ENCODE results near the gene CEMIP2. TPM values are rescaled to one million over a fixed set of nuclear protein-coding genes. Genes with fewer than 3 reads are reported as not detected.

The CEMIP2 gene
- total RNA-seq, 3 donors from 2014 or later (not counting 1 experiment from before 2014, with no cell fraction given) = 204 to 326 (median 230) TPM

- peaks cover 26% of the 10 kb centered on the region for H3K36me3 Mint-ChIP-seq
- Histone ChIP-seq H3K27ac (ENCODE audit: low read length) (no peak overlapping the region), H3K4me1 (ENCODE audit: control insufficient read depth, insufficient read depth, low read length) (peaks cover 7% of the 10 kb centered on the region), H3K4me3 (ENCODE audit: low read length) (no peak overlapping the region), H3K9me3 (ENCODE audit: control insufficient read depth, insufficient read depth, low read length) (no peaks in the 10 kb centered on the region), H3K36me3 (ENCODE audit: control insufficient read depth, insufficient read depth, low read length) (peaks cover 32% of the 10 kb centered on the region), H3K27me3 (ENCODE audit: control insufficient read depth, insufficient read depth, low read length) (no peaks in the 10 kb centered on the region)
- H3K4me3 Mint-ChIP-seq = no peak overlapping the region
- H3K27ac Mint-ChIP-seq = peak overlapping the region in 1 of 2 donors; percentile 44
- 84% methylated on average over 5 of the region's 6 CpGs for WGBS (ENCODE audit: insufficient coverage)
- no peak for TF ChIP-seq CTCF (IDR thresholded peaks at IDR 0.05)
- ATAC-seq (no peak), DNase-seq (no peak)
- no peaks in the 10 kb centered on the region for H3K9me3 Mint-ChIP-seq
- intact Hi-C loops (cut with micrococcal nuclease) = no loop called here
- H3K4me1 Mint-ChIP-seq = peaks cover 13 to 24% of the 10 kb centered on the region in 2 donors
- H3K27me3 Mint-ChIP-seq (ENCODE audit: low read depth in 2 of 2) = no peaks in the 10 kb centered on the region
These were observed 77.5 kb downstream of the CEMIP2 start for GRCh38 chr9:71690689-71691435.

GRCh38 chr9:71690063-71690688 lies 78.1 kb downstream of the CEMIP2 start:
- no peak overlapping the region for H3K27ac ChIP-seq (ENCODE audit: low read length)

GRCh38 chr9:71687676-71688075 lies 80.6 kb downstream of the CEMIP2 start:
- DNase-seq = no peak
- Mint-ChIP-seq H3K27me3 (ENCODE audit: low read depth in 2 of 2) (no peaks in the 10 kb centered on the region), H3K4me1 (peaks cover 37 to 43% of the 10 kb centered on the region in 2 donors), H3K9me3 (no peaks in the 10 kb centered on the region), H3K36me3 (peaks cover 26% of the 10 kb centered on the region), H3K4me3 (no peak overlapping the region), H3K27ac (no peak overlapping the region)
- no peak for ATAC-seq
- Histone ChIP-seq H3K27ac (ENCODE audit: low read length) (no peak overlapping the region), H3K36me3 (ENCODE audit: control insufficient read depth, insufficient read depth, low read length) (peaks cover 14% of the 10 kb centered on the region), H3K9me3 (ENCODE audit: control insufficient read depth, insufficient read depth, low read length) (no peaks in the 10 kb centered on the region), H3K4me1 (ENCODE audit: control insufficient read depth, insufficient read depth, low read length) (peaks cover 22% of the 10 kb centered on the region), H3K27me3 (ENCODE audit: control insufficient read depth, insufficient read depth, low read length) (no peaks in the 10 kb centered on the region), H3K4me3 (ENCODE audit: low read length) (no peak overlapping the region)
- 86% methylated on average over 1 of the region's 1 CpG for WGBS (ENCODE audit: insufficient coverage)
- intact Hi-C loops (cut with micrococcal nuclease) = no loop called here
- TF ChIP-seq CTCF (IDR thresholded peaks at IDR 0.05) = no peak

More at GRCh38 chr9:71690063-71690688, 78.1 kb downstream of the CEMIP2 start:
- 95% methylated on average over 10 of the region's 10 CpGs for WGBS (ENCODE audit: insufficient coverage)
- TF ChIP-seq CTCF (IDR thresholded peaks at IDR 0.05) = no peak
- Mint-ChIP-seq H3K27me3 (ENCODE audit: low read depth in 2 of 2) (no peaks in the 10 kb centered on the region), H3K36me3 (peaks cover 26% of the 10 kb centered on the region), H3K4me1 (peaks cover 20 to 29% of the 10 kb centered on the region in 2 donors), H3K9me3 (no peaks in the 10 kb centered on the region), H3K27ac (peak overlapping the region in 1 of 2 donors; percentile 44), H3K4me3 (no peak overlapping the region)
- no peaks in the 10 kb centered on the region for H3K27me3 ChIP-seq (ENCODE audit: control insufficient read depth, insufficient read depth, low read length)
- H3K36me3 ChIP-seq (ENCODE audit: control insufficient read depth, insufficient read depth, low read length) = peaks cover 29% of the 10 kb centered on the region
- H3K9me3 ChIP-seq (ENCODE audit: control insufficient read depth, insufficient read depth, low read length) = no peaks in the 10 kb centered on the region
- H3K4me3 ChIP-seq (ENCODE audit: low read length) = no peak overlapping the region
- DNase-seq (no peak), ATAC-seq (no peak)
- intact Hi-C loops (cut with micrococcal nuclease) = no loop called here
- H3K4me1 ChIP-seq (ENCODE audit: control insufficient read depth, insufficient read depth, low read length) = peaks cover 9% of the 10 kb centered on the region

All from natural killer cell (primary cell).